H9 (cell line): ENCODE results near the gene CPAMD8. TPM values are rescaled to one million over a fixed set of nuclear protein-coding genes. Genes with fewer than 3 reads are reported as not detected.

Source experiments
- DNase-seq: peaks from one replicate; pipeline ENCODE4 v3.0.0-alpha.2; 2017
- H2AFZ ChIP-seq: one replicate; pipeline ENCODE4 v1.6.1; 2013; ENCODE audit warnings: mild to moderate bottlenecking, low read length, control low read depth, moderate library complexity
- H2AK5ac ChIP-seq: 2 replicates; pipeline ENCODE4 v1.6.1; 2013; ENCODE audit warnings: low read length, control low read depth, mixed read lengths; ENCODE audit not compliant: insufficient read length
- H2BK120ac ChIP-seq: one replicate; pipeline ENCODE4 v1.6.1; 2013; ENCODE audit warnings: low read depth, mild to moderate bottlenecking, low read length, control low read depth, inconsistent platforms; ENCODE audit not compliant: poor library complexity, severe bottlenecking
- H2BK12ac ChIP-seq: 2 replicates; pipeline ENCODE4 v1.6.1; 2013; ENCODE audit warnings: low read length, control low read depth, mixed read lengths, low read depth; ENCODE audit not compliant: insufficient read length
- H2BK15ac ChIP-seq: 2 replicates; pipeline ENCODE4 v1.6.1; 2013; ENCODE audit warnings: low read depth, low read length, control low read depth
- H2BK20ac ChIP-seq: one replicate; pipeline ENCODE4 v1.6.1; 2013; ENCODE audit warnings: low read depth, mild to moderate bottlenecking, low read length, control low read depth, inconsistent platforms; ENCODE audit not compliant: poor library complexity, severe bottlenecking
- H2BK5ac ChIP-seq: 2 replicates; pipeline ENCODE4 v1.6.1; 2013; ENCODE audit warnings: low read length, control low read depth, mixed read lengths; ENCODE audit not compliant: insufficient read length
- H3K14ac ChIP-seq: 2 replicates; pipeline ENCODE4 v1.6.1; 2013; ENCODE audit warnings: low read length, control low read depth; ENCODE audit not compliant: insufficient read depth
- H3K18ac ChIP-seq: 2 replicates; pipeline ENCODE4 v1.6.1; 2013; ENCODE audit warnings: low read depth, mild to moderate bottlenecking, mixed read lengths, low read length, control low read depth; ENCODE audit not compliant: insufficient read length
- H3K23ac ChIP-seq: 2 replicates; pipeline ENCODE4 v1.6.1; 2013; ENCODE audit warnings: low read length, control low read depth, mixed read lengths, low read depth; ENCODE audit not compliant: insufficient read length
- H3K23me2 ChIP-seq: 2 replicates; pipeline ENCODE4 v1.6.1; 2013; ENCODE audit warnings: low read depth, mild to moderate bottlenecking, mixed read lengths, low read length, control low read depth; ENCODE audit not compliant: insufficient read length, poor library complexity, severe bottlenecking
- H3K27ac ChIP-seq: 2 replicates; pipeline ENCODE4 v1.5.1; 2013; ENCODE audit warnings: low read length, control low read depth, mixed read lengths, low read depth; ENCODE audit not compliant: insufficient read length
- H3K27me3 ChIP-seq: 2 replicates; pipeline ENCODE4 v1.6.1; 2013; ENCODE audit warnings: low read length, control low read depth, inconsistent platforms; ENCODE audit not compliant: insufficient read depth
- H3K4ac ChIP-seq: 2 replicates; pipeline ENCODE4 v1.6.1; 2013; ENCODE audit warnings: low read depth, mild to moderate bottlenecking, control low read depth, inconsistent platforms, low read length, moderate library complexity
- H3K4me1 ChIP-seq: 2 replicates; pipeline ENCODE4 v1.6.1; 2013; ENCODE audit warnings: low read length, control low read depth, inconsistent platforms; ENCODE audit not compliant: insufficient read depth
- H3K4me2 ChIP-seq: 2 replicates; pipeline ENCODE4 v1.6.1; 2013; ENCODE audit warnings: low read length, control low read depth, mixed read lengths; ENCODE audit not compliant: insufficient read length, insufficient read depth
- H3K56ac ChIP-seq: 2 replicates; pipeline ENCODE4 v1.6.1; 2013; ENCODE audit warnings: low read depth, mild to moderate bottlenecking, mixed read lengths, low read length, control low read depth; ENCODE audit not compliant: insufficient read length
- H3K79me1 ChIP-seq: 2 replicates; pipeline ENCODE4 v1.6.1; 2013; ENCODE audit warnings: low read depth, mild to moderate bottlenecking, moderate library complexity, low read length, control low read depth, inconsistent platforms; ENCODE audit not compliant: insufficient read depth, poor library complexity, severe bottlenecking
- H3K79me2 ChIP-seq: 2 replicates; pipeline ENCODE4 v1.6.1; 2013; ENCODE audit warnings: low read length, control low read depth, inconsistent platforms; ENCODE audit not compliant: insufficient read depth
- H3K9ac ChIP-seq: 2 replicates; pipeline ENCODE4 v1.6.1; 2013; ENCODE audit warnings: low read length, control low read depth, mixed read lengths; ENCODE audit not compliant: insufficient read length; ENCODE audit errors: extremely low read depth
- H3K9me3 ChIP-seq: one replicate; pipeline ENCODE4 v1.6.1; 2013; ENCODE audit warnings: low read depth, low read length, inconsistent platforms; ENCODE audit not compliant: control insufficient read depth
- H3T11ph ChIP-seq: one replicate; pipeline ENCODE4 v1.6.1; 2013; ENCODE audit warnings: mild to moderate bottlenecking, low read length, control low read depth, inconsistent platforms
- H4K20me1 ChIP-seq: one replicate; pipeline ENCODE4 v1.6.1; 2013; ENCODE audit not compliant: control insufficient read depth, insufficient read length, insufficient read depth
- H4K5ac ChIP-seq: 2 replicates; pipeline ENCODE4 v1.6.1; 2013; ENCODE audit warnings: low read depth, mild to moderate bottlenecking, mixed read lengths, low read length, control low read depth; ENCODE audit not compliant: insufficient read length
- H4K8ac ChIP-seq: replicated peaks from 2 replicates; pipeline ENCODE4 v1.6.1; 2013; ENCODE audit warnings: low read length, control low read depth, mixed read lengths, low read depth; ENCODE audit not compliant: insufficient read length
- H4K91ac ChIP-seq: 2 replicates; pipeline ENCODE4 v1.6.1; 2013; ENCODE audit warnings: low read depth, mild to moderate bottlenecking, moderate library complexity, mixed read lengths, low read length, control low read depth; ENCODE audit not compliant: insufficient read length
- H3K27ac Mint-ChIP-seq, 3 experiments: 2 replicates in 2 of 3; 3 replicates in 1 of 3; pipeline ENCODE4 v1.8.0; 2020 to 2021; ENCODE audit warnings: mixed read lengths in 3 of 3, mild to moderate bottlenecking in 1 of 3, moderate library complexity in 1 of 3
- H3K27me3 Mint-ChIP-seq: 2 replicates; pipeline ENCODE4 v1.8.0; 2021; ENCODE audit warnings: low read depth, mild to moderate bottlenecking, moderate library complexity, mixed read lengths
- H3K36me3 Mint-ChIP-seq, 3 experiments: 2 replicates in 2 of 3; 3 replicates in 1 of 3; pipeline ENCODE4 v1.8.0; 2020 to 2021; ENCODE audit warnings: low read depth in 3 of 3, mixed read lengths in 3 of 3; ENCODE audit not compliant: insufficient read depth in 1 of 3
- H3K4me1 Mint-ChIP-seq, 2 experiments: 2 replicates each; pipeline ENCODE4 v1.8.0; 2020; ENCODE audit warnings: mixed read lengths in 2 of 2
- H3K4me3 Mint-ChIP-seq, 2 experiments: 2 replicates in 1 of 2; 3 replicates in 1 of 2; pipeline ENCODE4 v1.8.0; 2020 to 2021; ENCODE audit warnings: mild to moderate bottlenecking in 2 of 2, mixed read lengths in 2 of 2, moderate library complexity in 1 of 2
- H3K9me3 Mint-ChIP-seq, 2 experiments: 2 replicates in 1 of 2; 3 replicates in 1 of 2; pipeline ENCODE4 v1.8.0; 2020; ENCODE audit warnings: mild to moderate bottlenecking in 2 of 2, mixed read lengths in 2 of 2, moderate library complexity in 1 of 2
- WGBS: extraction: QIAGEN DNeasy Blood & Tissue Kit; methylation state at CpG from one replicate; pipeline ENCODE4 v1.1.7; 2013; ENCODE audit warnings: missing lambda C conversion rate, low lambda C conversion rate, mixed read lengths; ENCODE audit not compliant: insufficient read length; ENCODE audit errors: extremely low coverage; 5-methylcytosine and 5-hydroxymethylcytosine counted together
- total RNA-seq: library from RNA; stranded (reverse); gene quantifications from 2 replicates; pipeline ENCODE4 v1.2.1, GENCODE V29; 2021
- TF ChIP-seq, protein P1 (sequence below): fragments of 200-600 bp; sonication (generic); conservative IDR thresholded peaks from 3 replicates; pipeline ENCODE4 v1.8.0; 2021; ENCODE audit warnings: antibody characterized with exemption, mild to moderate bottlenecking

Gene CPAMD8
- total RNA-seq, 1 experiment from 2014 or later, result 12.0 TPM

DNA sequence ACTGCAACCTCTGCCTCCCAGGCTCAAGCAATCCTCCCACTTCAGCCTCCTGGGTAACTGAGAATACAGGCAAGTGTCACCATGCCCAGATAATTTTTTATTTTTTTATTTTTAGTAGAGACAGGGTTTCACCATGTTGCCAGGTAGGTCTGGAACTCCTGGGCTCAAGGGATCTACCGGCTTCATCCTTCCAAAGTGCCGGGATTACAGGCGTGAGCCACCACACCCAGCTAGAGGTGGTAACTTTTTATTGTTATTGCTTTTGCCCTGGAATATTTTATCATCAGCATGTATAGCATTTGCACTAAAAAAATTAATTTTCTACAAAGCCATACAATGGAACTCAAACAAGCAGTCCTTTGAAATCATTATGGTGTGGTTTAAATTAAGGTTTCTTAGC lies 34.6 kb upstream of the CPAMD8 start:
- H3K4me2 ChIP-seq, result no peak overlapping the region
- no peak overlapping the region for H3K4ac ChIP-seq
- H3K79me1 ChIP-seq, result no peaks in the 10 kb centered on the region
- Mint-ChIP-seq H3K4me3 (no peak overlapping the region), H3K27me3 (no peaks in the 10 kb centered on the region), H3K36me3 (peaks cover 32 to 68% (median 39%) of the 10 kb centered on the region in 3 experiments), H3K27ac (no peak overlapping the region), H3K4me1 (no peaks in the 10 kb centered on the region), H3K9me3 (no peaks in the 10 kb centered on the region)
- no peak overlapping the region for H3K23ac ChIP-seq
- no peak overlapping the region for H4K5ac ChIP-seq
- no CpG with 5 or more reads among the region's 3 CpGs for WGBS
- no peak for DNase-seq
- H2BK12ac ChIP-seq, result no peak overlapping the region
- no peak overlapping the region for H2BK20ac ChIP-seq
- no peak overlapping the region for H2AFZ ChIP-seq
- no peak overlapping the region for H2BK15ac ChIP-seq
- no peak overlapping the region for H3K14ac ChIP-seq
- H3T11ph ChIP-seq, result no peak overlapping the region
- H2BK5ac ChIP-seq, result no peak overlapping the region
- no peak overlapping the region for H2BK120ac ChIP-seq
- H3K27ac ChIP-seq, result no peak overlapping the region
- H3K56ac ChIP-seq, result no peak overlapping the region
- H3K79me2 ChIP-seq, result peaks cover 4% of the 10 kb centered on the region; the same call in 1 of the 2 replicates
- no peak overlapping the region for H3K18ac ChIP-seq
- H4K91ac ChIP-seq, result no peak overlapping the region
- H3K4me1 ChIP-seq, result no peaks in the 10 kb centered on the region
- no peak overlapping the region for H3K9ac ChIP-seq
- no peaks in the 10 kb centered on the region for H4K20me1 ChIP-seq
- peaks cover 19% of the 10 kb centered on the region for H3K9me3 ChIP-seq
- no peaks in the 10 kb centered on the region for H3K23me2 ChIP-seq
- no peak overlapping the region for H2AK5ac ChIP-seq
- TF ChIP-seq, protein P1, sequence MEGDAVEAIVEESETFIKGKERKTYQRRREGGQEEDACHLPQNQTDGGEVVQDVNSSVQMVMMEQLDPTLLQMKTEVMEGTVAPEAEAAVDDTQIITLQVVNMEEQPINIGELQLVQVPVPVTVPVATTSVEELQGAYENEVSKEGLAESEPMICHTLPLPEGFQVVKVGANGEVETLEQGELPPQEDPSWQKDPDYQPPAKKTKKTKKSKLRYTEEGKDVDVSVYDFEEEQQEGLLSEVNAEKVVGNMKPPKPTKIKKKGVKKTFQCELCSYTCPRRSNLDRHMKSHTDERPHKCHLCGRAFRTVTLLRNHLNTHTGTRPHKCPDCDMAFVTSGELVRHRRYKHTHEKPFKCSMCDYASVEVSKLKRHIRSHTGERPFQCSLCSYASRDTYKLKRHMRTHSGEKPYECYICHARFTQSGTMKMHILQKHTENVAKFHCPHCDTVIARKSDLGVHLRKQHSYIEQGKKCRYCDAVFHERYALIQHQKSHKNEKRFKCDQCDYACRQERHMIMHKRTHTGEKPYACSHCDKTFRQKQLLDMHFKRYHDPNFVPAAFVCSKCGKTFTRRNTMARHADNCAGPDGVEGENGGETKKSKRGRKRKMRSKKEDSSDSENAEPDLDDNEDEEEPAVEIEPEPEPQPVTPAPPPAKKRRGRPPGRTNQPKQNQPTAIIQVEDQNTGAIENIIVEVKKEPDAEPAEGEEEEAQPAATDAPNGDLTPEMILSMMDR, result no peak
- H4K8ac ChIP-seq, result no peak overlapping the region
- H3K27me3 ChIP-seq, result no peaks in the 10 kb centered on the region
